ENCODE measurements around the gene ARPP19. TPM values are rescaled to one million over a fixed set of nuclear protein-coding genes. Genes with fewer than 3 reads are reported as not detected.

Gene ARPP19
- total RNA-seq, 2 experiments from 2014 or later = 129 TPM

- H3K27ac Mint-ChIP-seq = no peak overlapping the region
- peaks cover 27% of the 10 kb centered on the region for H3K4me1 Mint-ChIP-seq (ENCODE audit: low read depth)
- H3K27me3 Mint-ChIP-seq = no peaks in the 10 kb centered on the region
Measured at GRCh38 chr15:52523647-52524046, 45.2 kb downstream of the ARPP19 start.

DNA sequence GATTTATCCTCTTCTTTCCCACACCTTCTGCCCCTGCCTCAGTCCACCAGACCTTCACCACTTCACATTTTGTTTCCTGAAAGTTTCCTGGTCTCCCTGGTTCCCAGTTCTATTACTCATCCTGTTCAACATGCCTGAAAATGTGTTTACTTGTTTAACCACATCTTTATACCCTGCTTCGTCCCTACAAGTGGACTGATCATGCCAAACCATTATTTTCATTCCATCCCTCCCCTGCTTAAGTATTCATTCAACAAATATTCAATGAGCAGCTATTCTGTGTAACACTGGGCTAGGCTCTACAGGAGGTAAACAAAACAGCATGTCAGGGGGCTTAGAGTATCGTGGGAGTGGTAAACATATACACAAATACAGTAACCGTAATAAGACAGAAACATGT lies 45.6 kb downstream of the ARPP19 start:
- no peak overlapping the region for H3K27ac Mint-ChIP-seq
- ATAC-seq = no peak
- H3K4me1 Mint-ChIP-seq (ENCODE audit: low read depth) = peaks cover 27% of the 10 kb centered on the region
- H3K4me3 Mint-ChIP-seq = no peak overlapping the region
- ChIA-PET POLR2A (no interaction called here), CTCF (no interaction called here)
- no peaks in the 10 kb centered on the region for H3K36me3 Mint-ChIP-seq (ENCODE audit: low read depth)
- no peak for DNase-seq
- TF ChIP-seq, protein P1, sequence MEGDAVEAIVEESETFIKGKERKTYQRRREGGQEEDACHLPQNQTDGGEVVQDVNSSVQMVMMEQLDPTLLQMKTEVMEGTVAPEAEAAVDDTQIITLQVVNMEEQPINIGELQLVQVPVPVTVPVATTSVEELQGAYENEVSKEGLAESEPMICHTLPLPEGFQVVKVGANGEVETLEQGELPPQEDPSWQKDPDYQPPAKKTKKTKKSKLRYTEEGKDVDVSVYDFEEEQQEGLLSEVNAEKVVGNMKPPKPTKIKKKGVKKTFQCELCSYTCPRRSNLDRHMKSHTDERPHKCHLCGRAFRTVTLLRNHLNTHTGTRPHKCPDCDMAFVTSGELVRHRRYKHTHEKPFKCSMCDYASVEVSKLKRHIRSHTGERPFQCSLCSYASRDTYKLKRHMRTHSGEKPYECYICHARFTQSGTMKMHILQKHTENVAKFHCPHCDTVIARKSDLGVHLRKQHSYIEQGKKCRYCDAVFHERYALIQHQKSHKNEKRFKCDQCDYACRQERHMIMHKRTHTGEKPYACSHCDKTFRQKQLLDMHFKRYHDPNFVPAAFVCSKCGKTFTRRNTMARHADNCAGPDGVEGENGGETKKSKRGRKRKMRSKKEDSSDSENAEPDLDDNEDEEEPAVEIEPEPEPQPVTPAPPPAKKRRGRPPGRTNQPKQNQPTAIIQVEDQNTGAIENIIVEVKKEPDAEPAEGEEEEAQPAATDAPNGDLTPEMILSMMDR (IDR thresholded peaks at IDR 0.05) = no peak
- no peaks in the 10 kb centered on the region for H3K9me3 Mint-ChIP-seq
- intact Hi-C loops (cut with micrococcal nuclease) = no loop called here
- no peaks in the 10 kb centered on the region for H3K27me3 Mint-ChIP-seq

More at GRCh38 chr15:52523647-52524046, 45.2 kb downstream of the ARPP19 start:
- Mint-ChIP-seq H3K4me3 (no peak overlapping the region), H3K9me3 (no peaks in the 10 kb centered on the region), H3K36me3 (ENCODE audit: low read depth) (no peaks in the 10 kb centered on the region)
- ChIA-PET POLR2A (interaction anchor here (1.3 kb wide), 1 partner anchor 44 kb away, joined by 3 read pairs; no protein-coding TSS in a partner anchor), CTCF (interaction anchor here (0.6 kb wide), 1 partner anchor 46 kb away, joined by 3 read pairs; no protein-coding TSS in a partner anchor)
- DNase-seq = no peak
- TF ChIP-seq, protein P1 (IDR thresholded peaks at IDR 0.05) = no peak
- intact Hi-C loops (cut with micrococcal nuclease) = no loop called here
- no peak for ATAC-seq

- ATAC-seq = no peak
- intact Hi-C loops (cut with micrococcal nuclease) = no loop called here
- no peak for DNase-seq
- no peaks in the 10 kb centered on the region for H3K27me3 Mint-ChIP-seq
- ChIA-PET CTCF (no interaction called here), POLR2A (no interaction called here)
- peaks cover 13% of the 10 kb centered on the region for H3K4me1 Mint-ChIP-seq (ENCODE audit: low read depth)
- H3K4me3 Mint-ChIP-seq = no peak overlapping the region
- no peak overlapping the region for H3K27ac Mint-ChIP-seq
- TF ChIP-seq, protein P1 (IDR thresholded peaks at IDR 0.05) = no peak
- no peaks in the 10 kb centered on the region for H3K36me3 Mint-ChIP-seq (ENCODE audit: low read depth)
- no peaks in the 10 kb centered on the region for H3K9me3 Mint-ChIP-seq
Measured at GRCh38 chr15:52521682-52522081, 47.1 kb downstream of the ARPP19 start.

DNA sequence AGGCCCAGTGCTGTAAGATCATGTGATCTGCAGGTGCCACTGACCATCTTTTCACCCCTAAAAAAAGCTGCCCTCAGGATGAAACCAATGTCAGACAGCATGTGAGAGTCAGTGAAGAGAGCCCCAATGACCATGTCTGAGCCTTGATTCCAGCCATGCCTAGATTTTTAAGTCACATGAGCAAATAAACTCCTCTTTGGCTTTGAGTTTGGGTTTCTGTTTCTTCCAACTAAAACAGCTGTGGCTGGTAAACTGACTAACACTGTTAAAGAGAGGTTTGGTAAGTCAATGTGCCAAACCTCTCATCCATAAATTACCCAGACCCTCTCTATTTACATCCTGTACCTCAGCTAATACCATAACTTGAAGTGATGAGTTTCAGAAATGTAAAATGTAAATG lies 48.4 kb downstream of the ARPP19 start:
- CTCF ChIA-PET = no interaction called here

More for the DNA sequence above, 48.4 kb downstream of the ARPP19 start:
- TF ChIP-seq, protein P1 (IDR thresholded peaks at IDR 0.05) = no peak
- H3K4me1 Mint-ChIP-seq (ENCODE audit: low read depth) = peaks cover 8% of the 10 kb centered on the region
- H3K27ac Mint-ChIP-seq = no peak overlapping the region
- no peak for DNase-seq
- no peaks in the 10 kb centered on the region for H3K9me3 Mint-ChIP-seq
- H3K27me3 Mint-ChIP-seq = no peaks in the 10 kb centered on the region
- H3K36me3 Mint-ChIP-seq (ENCODE audit: low read depth) = no peaks in the 10 kb centered on the region
- intact Hi-C loops (cut with micrococcal nuclease) = no loop called here
- no peak overlapping the region for H3K4me3 Mint-ChIP-seq
- POLR2A ChIA-PET = interaction anchor here (0.6 kb wide), 1 partner anchor 13 kb away, joined by 3 read pairs; no protein-coding TSS in a partner anchor
- no peak for ATAC-seq

Measured in activated CD8-positive, alpha-beta T cell treated with anti-CD3 and anti-CD28 coated beads for 36 hours (primary cell).